ENCODE data around the gene PABPN1.
"Not testable (repeated sequence)": the region's sequence is repeated elsewhere in the genome, so short reads cannot be mapped to it uniquely, and the experiment has no call there.

The PABPN1 gene

GRCh38 chr14:23301288-23301968, 19.8 kb upstream of the PABPN1 start:
- DNase-seq (ENCODE audit: low spot score): peak; percentile 97

DNA sequence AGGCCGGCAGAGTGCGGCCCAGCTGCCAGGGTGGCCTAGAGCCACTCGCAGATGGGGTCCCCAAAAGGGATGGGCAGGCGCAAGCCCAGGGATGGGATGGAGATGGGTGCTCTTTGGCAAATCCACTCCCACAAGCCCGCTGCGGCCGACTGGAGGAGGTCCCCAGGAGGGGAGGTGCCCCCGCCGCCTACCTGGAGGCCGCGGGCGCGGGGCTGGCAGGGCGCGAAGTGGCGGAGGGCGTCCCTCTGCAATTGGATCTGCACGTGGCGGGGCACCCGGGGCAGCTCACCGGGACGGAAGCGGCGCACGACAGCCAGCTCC, 19.3 kb upstream of the PABPN1 start:
- no peak for DNase-seq (ENCODE audit: low spot score)

- DNase-seq (ENCODE audit: low spot score): peak; percentile 85
Measured at GRCh38 chr14:23302290-23303225, 18.7 kb upstream of the PABPN1 start, which contains the start of gene PPP1R3E. Gene PPP1R3E (minus strand): TSS chr14:23302859. CDS start chr14:23302576, 283 bp downstream.

- DNase-seq (ENCODE audit: low spot score): no peak
Measured at GRCh38 chr14:23306412-23307145, 14.7 kb upstream of the PABPN1 start, which contains the start of gene BCL2L2. Gene BCL2L2 (plus strand): TSS chr14:23306833. CDS start chr14:23307768, 935 bp downstream.

- DNase-seq (ENCODE audit: low spot score): no peak
Measured at GRCh38 chr14:23307146-23307530, 14.1 kb upstream of the PABPN1 start.

DNA sequence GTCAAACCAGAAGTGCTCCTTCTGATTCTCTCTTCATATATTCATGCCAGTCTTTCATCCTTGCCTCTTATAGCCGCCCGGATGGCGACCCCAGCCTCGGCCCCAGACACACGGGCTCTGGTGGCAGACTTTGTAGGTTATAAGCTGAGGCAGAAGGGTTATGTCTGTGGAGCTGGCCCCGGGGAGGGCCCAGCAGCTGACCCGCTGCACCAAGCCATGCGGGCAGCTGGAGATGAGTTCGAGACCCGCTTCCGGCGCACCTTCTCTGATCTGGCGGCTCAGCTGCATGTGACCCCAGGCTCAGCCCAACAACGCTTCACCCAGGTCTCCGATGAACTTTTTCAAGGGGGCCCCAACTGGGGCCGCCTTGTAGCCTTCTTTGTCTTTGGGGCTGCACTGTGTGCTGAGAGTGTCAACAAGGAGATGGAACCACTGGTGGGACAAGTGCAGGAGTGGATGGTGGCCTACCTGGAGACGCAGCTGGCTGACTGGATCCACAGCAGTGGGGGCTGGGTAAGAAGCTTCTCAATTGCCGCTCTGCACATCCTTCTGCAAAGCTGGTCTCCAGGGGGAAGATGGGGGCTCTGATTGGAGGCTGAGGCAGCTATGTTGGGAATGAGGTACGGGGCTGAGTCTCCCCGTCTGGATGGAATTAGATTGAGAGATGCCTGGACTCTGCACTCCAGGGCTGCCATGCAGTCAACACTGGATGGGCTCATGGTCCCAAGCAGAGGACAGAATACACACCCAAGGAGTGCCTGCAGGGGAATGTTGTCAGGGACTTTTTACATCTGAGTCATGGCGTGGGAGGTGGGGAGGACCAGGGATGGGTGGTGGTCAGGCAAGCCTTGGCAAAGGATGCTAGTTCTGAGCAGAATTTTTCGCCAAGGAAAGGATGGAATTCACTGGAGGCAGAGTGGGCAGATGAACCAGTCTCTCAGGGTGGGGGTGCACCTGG, 13.3 kb upstream of the PABPN1 start:
- no peak for DNase-seq (ENCODE audit: low spot score)

GRCh38 chr14:23308721-23309445, 12.4 kb upstream of the PABPN1 start:
- DNase-seq (ENCODE audit: low spot score): no peak

DNA sequence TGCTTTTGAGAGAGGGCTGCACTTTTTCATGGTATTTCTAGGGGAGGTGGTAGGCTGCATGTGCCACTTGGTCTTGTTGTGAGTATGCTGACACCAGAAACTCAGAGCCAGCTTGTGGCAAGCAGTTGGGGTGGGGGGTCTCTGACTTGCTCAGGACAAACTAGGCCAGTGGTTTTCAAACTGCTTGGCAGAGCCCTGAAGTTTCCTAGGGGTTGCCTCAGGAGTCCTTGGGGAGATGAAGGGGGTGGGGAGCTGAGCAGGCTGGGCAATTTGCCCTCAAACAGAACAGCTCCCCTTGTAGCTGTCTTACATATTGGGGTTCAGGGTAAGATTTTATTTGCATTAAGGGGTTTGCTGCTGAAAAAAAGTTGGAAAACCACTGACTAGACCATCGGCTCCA, 10.7 kb upstream of the PABPN1 start:
- DNase-seq (ENCODE audit: low spot score): no peak

GRCh38 chr14:23316300-23316699, 5.0 kb upstream of the PABPN1 start:
- no peak for DNase-seq (ENCODE audit: low spot score)

DNA sequence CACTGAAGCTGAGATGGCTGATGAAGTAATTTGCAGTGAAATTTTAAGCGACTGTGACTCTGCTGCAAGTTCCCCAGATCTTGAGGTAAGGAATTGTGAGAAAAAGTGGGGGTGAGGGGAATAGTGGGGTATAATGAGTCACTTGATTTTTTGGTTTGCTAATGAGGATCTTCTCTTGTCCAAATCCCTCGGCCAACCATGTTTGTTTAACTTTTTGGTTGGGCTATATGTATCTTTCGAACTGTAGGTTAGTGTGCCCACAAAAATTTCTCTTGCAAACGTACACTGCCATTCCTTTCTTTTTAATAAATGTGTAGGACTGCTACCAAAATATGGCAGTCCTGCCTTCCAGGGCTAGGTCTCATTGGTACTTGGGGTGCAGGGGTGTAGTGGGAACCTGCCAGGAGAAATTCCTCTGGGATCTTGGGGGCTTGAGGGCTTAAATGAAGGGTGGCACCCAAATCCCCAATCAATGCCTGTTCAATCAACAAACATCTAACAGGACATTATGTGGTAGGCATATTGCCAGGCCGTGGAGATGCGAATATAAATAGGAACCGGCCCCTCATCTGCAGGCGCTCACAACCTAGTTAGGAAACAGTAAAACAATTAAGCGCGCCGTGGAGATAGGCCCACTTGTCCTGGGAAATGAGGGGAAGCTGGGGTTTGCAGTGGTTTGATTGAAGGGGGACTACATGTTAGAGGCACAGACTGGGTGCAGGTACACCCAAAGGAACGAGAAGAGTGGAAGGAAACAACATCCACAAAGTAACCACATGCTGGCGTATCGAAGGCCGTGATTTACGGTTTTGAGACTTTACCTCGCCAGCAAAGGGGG, 1.3 kb upstream of the PABPN1 start:
- no peak for DNase-seq (ENCODE audit: low spot score)

DNA sequence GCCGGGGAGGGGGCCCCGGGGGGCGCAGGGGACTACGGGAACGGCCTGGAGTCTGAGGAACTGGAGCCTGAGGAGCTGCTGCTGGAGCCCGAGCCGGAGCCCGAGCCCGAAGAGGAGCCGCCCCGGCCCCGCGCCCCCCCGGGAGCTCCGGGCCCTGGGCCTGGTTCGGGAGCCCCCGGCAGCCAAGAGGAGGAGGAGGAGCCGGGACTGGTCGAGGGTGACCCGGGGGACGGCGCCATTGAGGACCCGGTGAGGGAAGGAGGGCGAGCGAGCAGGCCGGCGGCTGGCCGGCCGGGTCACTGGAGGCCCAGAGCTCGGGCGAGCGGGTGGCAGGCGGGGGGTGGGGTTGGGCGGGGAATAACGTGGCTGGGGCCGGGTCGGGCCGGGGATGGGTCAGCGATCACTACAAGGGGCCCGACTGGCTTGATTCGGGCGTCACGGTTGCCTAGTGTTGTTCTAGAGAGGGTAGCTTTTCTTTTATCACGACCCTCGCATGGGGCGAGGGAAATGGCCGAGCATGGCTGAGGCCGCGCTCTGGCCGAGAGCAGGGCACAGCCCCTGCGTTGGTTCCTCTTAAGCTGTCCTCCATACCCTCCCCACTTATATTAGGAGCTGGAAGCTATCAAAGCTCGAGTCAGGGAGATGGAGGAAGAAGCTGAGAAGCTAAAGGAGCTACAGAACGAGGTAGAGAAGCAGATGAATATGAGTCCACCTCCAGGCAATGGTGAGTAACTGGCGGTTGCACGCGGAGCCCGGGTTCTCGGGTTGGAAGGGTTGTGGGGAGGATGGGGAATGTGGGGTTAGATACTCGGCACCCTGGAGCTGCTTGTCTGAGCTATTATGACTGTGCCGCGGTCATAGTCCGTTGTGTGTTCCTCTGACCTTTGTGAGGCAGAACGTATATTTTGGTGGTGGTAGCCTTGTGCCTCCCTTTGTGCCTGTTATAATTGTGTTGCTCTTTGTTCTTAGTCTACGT, 603 bp downstream of the PABPN1 start:
- peak; percentile 41 for DNase-seq (ENCODE audit: low spot score)

- no peak for DNase-seq (ENCODE audit: low spot score)
Measured at GRCh38 chr14:23322568-23323517, 1.6 kb downstream of the PABPN1 start.

GRCh38 chr14:23323838-23324454, 2.7 kb downstream of the PABPN1 start:
- DNase-seq (ENCODE audit: low spot score): no peak

GRCh38 chr14:23324455-23324846, 3.2 kb downstream of the PABPN1 start:
- no peak for DNase-seq (ENCODE audit: low spot score)

DNA sequence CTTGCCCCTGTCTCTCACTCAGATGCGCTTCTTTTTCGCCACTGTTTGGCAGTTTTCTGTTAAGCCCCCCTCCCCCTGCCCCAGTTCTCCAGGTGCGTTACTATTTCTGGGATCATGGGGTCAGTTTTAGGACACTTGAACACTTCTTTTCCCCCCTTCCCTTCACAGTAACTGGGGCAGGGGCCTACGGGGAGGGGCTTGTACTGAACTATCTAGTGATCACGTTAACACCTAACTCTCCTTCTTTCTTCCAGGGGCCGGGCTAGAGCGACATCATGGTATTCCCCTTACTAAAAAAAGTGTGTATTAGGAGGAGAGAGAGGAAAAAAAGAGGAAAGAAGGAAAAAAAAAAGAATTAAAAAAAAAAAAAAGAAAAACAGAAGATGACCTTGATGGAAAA, 3.7 kb downstream of the PABPN1 start:
- DNase-seq (ENCODE audit: low spot score): no peak

- DNase-seq (ENCODE audit: low spot score): not testable (repeated sequence)
Measured at GRCh38 chr14:23325746-23326145, 4.5 kb downstream of the PABPN1 start.
